ENCODE results near the gene DCUN1D1.

GRCh38 chr3:183008303-183008702 is 28.0 kb upstream of the DCUN1D1 start:
- TF ChIP-seq TIGD3 (CRISPR knock-in tag; IDR thresholded peaks at IDR 0.05; ENCODE audit: borderline replicate concordance) (no peak), CTCF (CRISPR knock-in tag; IDR thresholded peaks at IDR 0.05) (no peak), ATF3 (CRISPR knock-in tag; IDR thresholded peaks at IDR 0.05) (no peak), ZNF451 (CRISPR knock-in tag; IDR thresholded peaks at IDR 0.05) (no peak), MZF1 (CRISPR knock-in tag; IDR thresholded peaks at IDR 0.05; ENCODE audit: borderline replicate concordance) (no peak), ZBTB3 (CRISPR knock-in tag; IDR thresholded peaks at IDR 0.05; ENCODE audit: borderline replicate concordance, low read depth) (no peak), ZNF558 (CRISPR knock-in tag; IDR thresholded peaks at IDR 0.05; ENCODE audit: borderline replicate concordance) (no peak)
